SK-N-SH (cell line): ENCODE data around the gene HAUS7. TPM values are rescaled to one million over a fixed set of nuclear protein-coding genes. Genes with fewer than 3 reads are reported as not detected.

ENCODE experiments used
- CTCF ChIA-PET: fragments of 300-600, 350-600 bp; formaldehyde crosslinking; extraction: SDS; loops from one replicate; lab custom pipeline; 2021; lab: Yijun Ruan, JAX
- POLR2A ChIA-PET: fragments of 350-600 bp; sonication (Branson Sonifier 250); formaldehyde crosslinking; extraction: SDS; loops from one replicate; lab custom pipeline; 2020; ENCODE audit warnings: antibody characterized with exemption, inconsistent platforms; lab: Yijun Ruan, JAX
- DNase-seq: peaks from one replicate; pipeline ENCODE4 v3.0.0; 2012
- H2AFZ ChIP-seq: fragments of 200-600 bp; sonication (generic); 2 replicates; pipeline ENCODE4 v1.8.1; 2016; ENCODE audit warnings: antibody characterized with exemption, mild to moderate bottlenecking, low read depth
- H3F3A ChIP-seq: fragments of 200-600 bp; sonication (generic); replicated peaks from 2 replicates; pipeline ENCODE3; 2016; ENCODE audit warnings: antibody characterized with exemption, mild to moderate bottlenecking; ENCODE audit not compliant: insufficient read depth
- H3K27ac ChIP-seq, 2 experiments: fragments of 200-500 bp in 1 of 2; fragments of 200-600 bp in 1 of 2; sonication (Bioruptor generic) in 1 of 2; sonication (generic), shearing (Covaris generic) in 1 of 2; 2 replicates each; pipeline versions ENCODE4 v1.5.1 to v1.6.1; 2014 to 2016; ENCODE audit warnings: low read depth in 2 of 2, inconsistent platforms in 1 of 2, low read length in 1 of 2, mild to moderate bottlenecking in 1 of 2, mixed read lengths in 1 of 2
- H3K27me3 ChIP-seq: fragments of 200-600 bp; sonication (generic), shearing (Covaris generic); 2 replicates; pipeline ENCODE4 v1.6.1; 2016; ENCODE audit warnings: mixed run types; ENCODE audit not compliant: insufficient read depth
- H3K36me3 ChIP-seq, 2 experiments: fragments of 200-500 bp in 1 of 2; fragments of 200-600 bp in 1 of 2; sonication (Bioruptor generic) in 1 of 2; sonication (generic) in 1 of 2; replicated peaks in 1 of 2; 2 replicates each; pipeline versions ENCODE3 to v1.5.1; 2014 to 2016; ENCODE audit warnings: low read length in 1 of 2, mild to moderate bottlenecking in 1 of 2; ENCODE audit not compliant: insufficient read depth in 2 of 2, control insufficient read depth in 1 of 2
- H3K4me1 ChIP-seq, 2 experiments: fragments of 200-500 bp in 1 of 2; fragments of 200-600 bp in 1 of 2; sonication (Bioruptor generic) in 1 of 2; sonication (generic), shearing (Covaris generic) in 1 of 2; 2 replicates each; pipeline versions ENCODE4 v1.5.1 to v1.6.1; 2014 to 2016; ENCODE audit warnings: low read depth in 1 of 2, low read length in 1 of 2, mixed run types in 1 of 2; ENCODE audit not compliant: insufficient read depth in 2 of 2, control insufficient read depth in 1 of 2
- H3K4me2 ChIP-seq: fragments of 200-600 bp; sonication (generic), shearing (Covaris generic); 2 replicates; pipeline ENCODE4 v1.6.1; 2017; ENCODE audit warnings: mixed run types
- H3K4me3 ChIP-seq, 2 experiments: fragments of 200-500 bp in 1 of 2; fragments of 200-600 bp in 1 of 2; sonication (Bioruptor generic) in 1 of 2; sonication (generic), shearing (Covaris generic) in 1 of 2; 2 replicates each; pipeline versions ENCODE4 v1.5.1 to v1.8.1; 2014 to 2016; ENCODE audit warnings: low read depth in 2 of 2, inconsistent platforms in 1 of 2, low read length in 1 of 2, mild to moderate bottlenecking in 1 of 2, mixed read lengths in 1 of 2, moderate library complexity in 1 of 2
- H3K79me2 ChIP-seq: fragments of 200-600 bp; sonication (generic); 2 replicates; pipeline ENCODE4 v1.8.1; 2017; ENCODE audit warnings: mild to moderate bottlenecking; ENCODE audit not compliant: insufficient read depth
- H3K9ac ChIP-seq: fragments of 200-600 bp; sonication (generic); 2 replicates; pipeline ENCODE4 v1.6.1; 2017; ENCODE audit warnings: mixed run types
- H3K9me2 ChIP-seq: fragments of 200-600 bp; sonication (generic); 2 replicates; pipeline ENCODE4 v1.6.1; 2017; ENCODE audit warnings: mixed run types
- H3K9me3 ChIP-seq: fragments of 200-600 bp; sonication (generic); 2 replicates; pipeline ENCODE4 v1.6.1; 2017; ENCODE audit warnings: mixed run types, mild to moderate bottlenecking, moderate library complexity
- H4K20me1 ChIP-seq: fragments of 200-600 bp; sonication (generic); 2 replicates; pipeline ENCODE4 v1.6.1; 2017; ENCODE audit warnings: mild to moderate bottlenecking, mixed run types; ENCODE audit not compliant: insufficient read depth
- ELF1 ChIP-seq: IDR thresholded peaks from 2 replicates; pipeline ENCODE4 v1.4.0; 2012
- EP300 ChIP-seq, 2 experiments: IDR thresholded peaks; 2 replicates each; pipeline versions ENCODE4 v1.4.0 to v1.6.1; 2012; ENCODE audit warnings: borderline replicate concordance in 1 of 2, low read depth in 1 of 2, low read length in 1 of 2
- GATA2 ChIP-seq: sonication (generic); formaldehyde crosslinking; IDR thresholded peaks from 2 replicates; pipeline ENCODE4 v1.5.0; 2020; ENCODE audit warnings: mild to moderate bottlenecking, missing genetic modification reagents
- NRF1 ChIP-seq: IDR thresholded peaks from 2 replicates; pipeline ENCODE4 v1.6.1; 2012; ENCODE audit warnings: low read depth, mild to moderate bottlenecking, low read length
- RCOR1 ChIP-seq: fragments of 150-350 bp; IDR thresholded peaks from 2 replicates; pipeline ENCODE4 v1.6.1; 2017; ENCODE audit warnings: antibody characterized with exemption, low read length
- RFX5 ChIP-seq: IDR thresholded peaks from 2 replicates; pipeline ENCODE4 v1.6.1; 2012; ENCODE audit warnings: mild to moderate bottlenecking, improper control_type of control experiment, low read length
- SIN3A ChIP-seq: IDR thresholded peaks from 2 replicates; pipeline ENCODE4 v1.6.1; 2012; ENCODE audit warnings: low read depth, mild to moderate bottlenecking, low read length, moderate library complexity, borderline replicate concordance
- SMC3 ChIP-seq: IDR thresholded peaks from 2 replicates; pipeline ENCODE4 v1.6.1; 2012; ENCODE audit warnings: low read depth, low read length, improper control_type of control experiment
- TAF1 ChIP-seq: IDR thresholded peaks from 2 replicates; pipeline ENCODE4 v1.6.1; 2012; ENCODE audit warnings: low read depth, mild to moderate bottlenecking, low read length, moderate library complexity, borderline replicate concordance
- TCF12 ChIP-seq: IDR thresholded peaks from 2 replicates; pipeline ENCODE4 v1.4.0; 2012
- WGBS: methylation state at CpG from one replicate; pipeline ENCODE4 v1.1.6; 2017; ENCODE audit warnings: low lambda C conversion rate; 5-methylcytosine and 5-hydroxymethylcytosine counted together
- polyA plus RNA-seq, 3 experiments: library from polyadenylated mRNA; depleted of rRNA; stranded (reverse); fragments of >200 nt; gene quantifications; 2 replicates each; pipeline ENCODE4 v1.2.3, GENCODE V29; 2012
- TF ChIP-seq, protein P1 (sequence below): IDR thresholded peaks from 2 replicates; pipeline ENCODE4 v1.6.1; 2012; ENCODE audit warnings: mild to moderate bottlenecking, low read depth, low read length, moderate library complexity
- TF ChIP-seq, protein P2 (sequence below): IDR thresholded peaks from 2 replicates; pipeline ENCODE4; 2012
- TF ChIP-seq, protein P3 (sequence below): IDR thresholded peaks from 2 replicates; pipeline ENCODE4 v1.4.0; 2012; ENCODE audit warnings: low read depth, borderline replicate concordance

Gene HAUS7
- polyA plus RNA-seq, 1 of the 3 experiments (the other 2 are of a cell fraction) = 39.7 TPM

DNA sequence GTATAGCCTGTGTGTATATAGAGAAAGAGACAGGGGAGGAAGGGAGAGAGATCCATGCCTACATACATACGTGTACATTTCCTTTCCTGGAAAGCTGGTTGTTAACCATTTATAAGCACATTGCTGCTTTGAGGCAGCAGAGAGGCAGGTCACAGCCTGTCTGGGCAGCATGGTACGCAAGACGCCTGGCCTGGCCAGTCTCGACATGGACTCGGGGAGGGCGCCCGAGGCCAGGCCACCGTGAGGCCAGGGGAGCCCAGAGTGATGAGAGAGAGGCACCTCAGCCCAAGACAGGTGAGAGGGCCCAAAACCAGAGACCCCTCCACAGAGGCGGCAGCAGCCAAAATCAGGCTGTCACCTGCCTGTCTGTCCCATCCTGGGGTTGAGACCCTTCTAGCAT lies 28.4 kb downstream of the HAUS7 start:
- Histone ChIP-seq H3K9ac (no peak overlapping the region), H3K9me3 (no peaks in the 10 kb centered on the region), H4K20me1 (no peaks in the 10 kb centered on the region), H3K36me3 (no peaks in the 10 kb centered on the region), H2AFZ (no peak overlapping the region), H3F3A (no peaks in the 10 kb centered on the region), H3K4me1 (no peaks in the 10 kb centered on the region), H3K27ac (no peak overlapping the region), H3K79me2 (no peaks in the 10 kb centered on the region), H3K27me3 (peaks cover 38% of the 10 kb centered on the region), H3K4me3 (no peak overlapping the region), H3K4me2 (no peak overlapping the region), H3K9me2 (no peaks in the 10 kb centered on the region)
- WGBS = 16% methylated on average over 7 of the region's 9 CpGs
- POLR2A ChIA-PET = no interaction called here
- CTCF ChIA-PET = no interaction called here
- TF ChIP-seq GATA2 (no peak), TAF1 (no peak), SMC3 (no peak), EP300 (IDR thresholded peaks at IDR 0.05; ENCODE audit: borderline replicate concordance in 1 of 2, low read depth in 1 of 2, low read length in 1 of 2) (no peak), TCF12 (no peak), NRF1 (no peak), ELF1 (no peak), RFX5 (no peak), RCOR1 (no peak), SIN3A (no peak)
- TF ChIP-seq, protein P1, sequence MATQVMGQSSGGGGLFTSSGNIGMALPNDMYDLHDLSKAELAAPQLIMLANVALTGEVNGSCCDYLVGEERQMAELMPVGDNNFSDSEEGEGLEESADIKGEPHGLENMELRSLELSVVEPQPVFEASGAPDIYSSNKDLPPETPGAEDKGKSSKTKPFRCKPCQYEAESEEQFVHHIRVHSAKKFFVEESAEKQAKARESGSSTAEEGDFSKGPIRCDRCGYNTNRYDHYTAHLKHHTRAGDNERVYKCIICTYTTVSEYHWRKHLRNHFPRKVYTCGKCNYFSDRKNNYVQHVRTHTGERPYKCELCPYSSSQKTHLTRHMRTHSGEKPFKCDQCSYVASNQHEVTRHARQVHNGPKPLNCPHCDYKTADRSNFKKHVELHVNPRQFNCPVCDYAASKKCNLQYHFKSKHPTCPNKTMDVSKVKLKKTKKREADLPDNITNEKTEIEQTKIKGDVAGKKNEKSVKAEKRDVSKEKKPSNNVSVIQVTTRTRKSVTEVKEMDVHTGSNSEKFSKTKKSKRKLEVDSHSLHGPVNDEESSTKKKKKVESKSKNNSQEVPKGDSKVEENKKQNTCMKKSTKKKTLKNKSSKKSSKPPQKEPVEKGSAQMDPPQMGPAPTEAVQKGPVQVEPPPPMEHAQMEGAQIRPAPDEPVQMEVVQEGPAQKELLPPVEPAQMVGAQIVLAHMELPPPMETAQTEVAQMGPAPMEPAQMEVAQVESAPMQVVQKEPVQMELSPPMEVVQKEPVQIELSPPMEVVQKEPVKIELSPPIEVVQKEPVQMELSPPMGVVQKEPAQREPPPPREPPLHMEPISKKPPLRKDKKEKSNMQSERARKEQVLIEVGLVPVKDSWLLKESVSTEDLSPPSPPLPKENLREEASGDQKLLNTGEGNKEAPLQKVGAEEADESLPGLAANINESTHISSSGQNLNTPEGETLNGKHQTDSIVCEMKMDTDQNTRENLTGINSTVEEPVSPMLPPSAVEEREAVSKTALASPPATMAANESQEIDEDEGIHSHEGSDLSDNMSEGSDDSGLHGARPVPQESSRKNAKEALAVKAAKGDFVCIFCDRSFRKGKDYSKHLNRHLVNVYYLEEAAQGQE = no peak
- TF ChIP-seq, protein P2, sequence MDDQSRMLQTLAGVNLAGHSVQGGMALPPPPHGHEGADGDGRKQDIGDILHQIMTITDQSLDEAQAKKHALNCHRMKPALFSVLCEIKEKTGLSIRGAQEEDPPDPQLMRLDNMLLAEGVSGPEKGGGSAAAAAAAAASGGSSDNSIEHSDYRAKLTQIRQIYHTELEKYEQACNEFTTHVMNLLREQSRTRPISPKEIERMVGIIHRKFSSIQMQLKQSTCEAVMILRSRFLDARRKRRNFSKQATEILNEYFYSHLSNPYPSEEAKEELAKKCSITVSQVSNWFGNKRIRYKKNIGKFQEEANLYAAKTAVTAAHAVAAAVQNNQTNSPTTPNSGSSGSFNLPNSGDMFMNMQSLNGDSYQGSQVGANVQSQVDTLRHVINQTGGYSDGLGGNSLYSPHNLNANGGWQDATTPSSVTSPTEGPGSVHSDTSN = no peak
- TF ChIP-seq, protein P3, sequence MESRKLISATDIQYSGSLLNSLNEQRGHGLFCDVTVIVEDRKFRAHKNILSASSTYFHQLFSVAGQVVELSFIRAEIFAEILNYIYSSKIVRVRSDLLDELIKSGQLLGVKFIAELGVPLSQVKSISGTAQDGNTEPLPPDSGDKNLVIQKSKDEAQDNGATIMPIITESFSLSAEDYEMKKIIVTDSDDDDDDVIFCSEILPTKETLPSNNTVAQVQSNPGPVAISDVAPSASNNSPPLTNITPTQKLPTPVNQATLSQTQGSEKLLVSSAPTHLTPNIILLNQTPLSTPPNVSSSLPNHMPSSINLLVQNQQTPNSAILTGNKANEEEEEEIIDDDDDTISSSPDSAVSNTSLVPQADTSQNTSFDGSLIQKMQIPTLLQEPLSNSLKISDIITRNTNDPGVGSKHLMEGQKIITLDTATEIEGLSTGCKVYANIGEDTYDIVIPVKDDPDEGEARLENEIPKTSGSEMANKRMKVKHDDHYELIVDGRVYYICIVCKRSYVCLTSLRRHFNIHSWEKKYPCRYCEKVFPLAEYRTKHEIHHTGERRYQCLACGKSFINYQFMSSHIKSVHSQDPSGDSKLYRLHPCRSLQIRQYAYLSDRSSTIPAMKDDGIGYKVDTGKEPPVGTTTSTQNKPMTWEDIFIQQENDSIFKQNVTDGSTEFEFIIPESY = no peak
- no peak for DNase-seq
